HG02678 (cell line): ENCODE measurements around the gene CPNE6.

Experiments used
- ATAC-seq: cut with Tn5 transposase; IDR thresholded peaks from one replicate; pipeline ENCODE4 v1.9.1; 2021; ENCODE audit warnings: mild to moderate bottlenecking, moderate library complexity; ENCODE audit not compliant: unreplicated experiment

CPNE6 gene

DNA sequence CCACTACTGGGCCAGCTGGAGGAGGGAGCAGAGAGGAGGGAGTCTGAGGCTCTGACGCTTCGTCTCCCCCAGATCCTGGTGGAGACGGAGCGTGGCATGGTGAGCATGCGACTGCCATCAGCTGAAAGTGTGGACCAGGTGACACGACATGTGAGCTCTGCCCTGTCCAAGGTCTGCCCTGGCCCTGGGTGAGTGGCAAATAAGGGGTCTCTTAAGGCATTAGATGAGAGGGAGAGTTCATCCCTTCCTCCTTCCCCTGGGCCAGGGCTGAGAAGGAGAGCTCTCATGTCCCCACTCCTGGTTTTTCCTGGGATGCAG, 17.1 kb upstream of the CPNE6 start:
- ATAC-seq: no peak

DNA sequence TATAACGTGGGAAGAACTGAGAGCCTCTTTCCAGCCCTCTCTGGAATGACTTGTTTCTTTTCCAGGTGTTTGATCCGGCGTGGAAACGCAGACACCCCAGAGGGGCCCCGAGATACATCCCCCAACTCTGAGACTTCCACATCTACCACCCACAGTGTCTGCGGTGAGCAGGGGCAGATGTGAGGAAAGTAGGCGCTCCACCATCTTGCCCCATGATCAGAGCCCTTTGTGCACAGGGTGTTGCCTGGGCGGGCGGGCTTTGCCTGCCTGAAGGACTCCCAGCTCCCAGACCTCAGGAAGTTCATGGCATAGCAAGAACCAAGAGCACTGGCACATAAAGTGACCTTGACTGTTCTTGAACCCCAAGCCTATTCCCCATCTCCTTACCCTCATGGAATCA, 16.7 kb upstream of the CPNE6 start:
- ATAC-seq: no peak

GRCh38 chr14:24055971-24056799, 15.2 kb upstream of the CPNE6 start:
- ATAC-seq: no peak

DNA sequence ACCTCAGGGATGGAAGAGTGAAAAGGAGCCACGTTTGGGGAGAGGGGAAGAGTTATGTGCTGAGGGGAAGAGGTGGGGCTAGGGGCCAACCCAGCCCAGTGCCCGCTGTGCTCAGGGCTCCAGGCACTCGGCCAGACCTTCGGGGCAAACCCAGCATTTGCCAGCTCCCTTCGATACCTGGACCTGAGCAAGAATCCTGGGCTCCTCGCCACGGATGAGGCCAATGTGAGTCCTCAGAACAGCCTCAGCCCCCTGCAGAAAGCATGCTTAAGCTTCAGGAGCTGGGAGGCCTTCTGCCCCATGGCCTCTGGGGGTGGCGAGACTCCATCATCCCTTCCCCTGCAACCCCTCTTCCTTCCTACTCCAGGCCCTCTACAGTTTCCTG, 14.6 kb upstream of the CPNE6 start:
- ATAC-seq: no peak

DNA sequence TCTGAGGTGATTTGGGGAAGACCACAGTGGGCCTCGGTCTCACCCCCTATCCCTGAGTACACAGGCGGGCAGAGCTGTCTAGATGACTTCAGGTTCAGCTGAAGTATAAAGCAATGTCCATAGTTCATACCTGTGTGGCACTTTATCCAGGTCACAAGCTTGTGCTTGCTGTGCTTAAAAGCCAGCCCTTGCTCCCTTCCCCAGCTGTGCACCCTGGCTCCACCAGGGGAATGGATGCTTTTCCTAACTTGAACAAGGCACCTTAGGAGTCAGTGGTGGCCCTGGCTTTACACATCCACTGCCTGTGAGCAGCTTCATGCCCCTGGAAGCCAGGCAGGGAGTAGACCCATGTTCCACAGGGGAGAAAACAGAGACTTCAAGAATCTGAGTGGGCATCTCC, 14.1 kb upstream of the CPNE6 start:
- no peak for ATAC-seq

DNA sequence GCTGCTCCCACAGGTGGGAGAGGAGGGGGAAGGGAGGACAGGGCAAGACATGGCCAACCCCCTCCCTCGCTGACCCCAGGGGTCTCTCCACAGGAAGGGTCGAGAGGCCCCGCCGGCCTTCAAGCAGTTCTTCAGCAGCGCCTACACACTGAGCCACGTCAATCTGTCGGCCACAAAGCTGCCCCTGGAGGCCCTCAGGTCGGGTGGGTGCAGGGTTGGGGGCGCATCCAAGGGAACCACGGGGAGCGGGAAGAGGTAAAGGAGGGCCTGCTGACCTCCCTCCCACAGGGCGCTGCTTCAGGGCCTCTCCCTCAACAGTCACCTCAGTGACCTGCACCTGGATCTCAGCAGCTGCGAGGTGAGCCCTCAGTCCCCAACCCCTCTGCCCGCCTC, 13.5 kb upstream of the CPNE6 start:
- ATAC-seq: no peak

DNA sequence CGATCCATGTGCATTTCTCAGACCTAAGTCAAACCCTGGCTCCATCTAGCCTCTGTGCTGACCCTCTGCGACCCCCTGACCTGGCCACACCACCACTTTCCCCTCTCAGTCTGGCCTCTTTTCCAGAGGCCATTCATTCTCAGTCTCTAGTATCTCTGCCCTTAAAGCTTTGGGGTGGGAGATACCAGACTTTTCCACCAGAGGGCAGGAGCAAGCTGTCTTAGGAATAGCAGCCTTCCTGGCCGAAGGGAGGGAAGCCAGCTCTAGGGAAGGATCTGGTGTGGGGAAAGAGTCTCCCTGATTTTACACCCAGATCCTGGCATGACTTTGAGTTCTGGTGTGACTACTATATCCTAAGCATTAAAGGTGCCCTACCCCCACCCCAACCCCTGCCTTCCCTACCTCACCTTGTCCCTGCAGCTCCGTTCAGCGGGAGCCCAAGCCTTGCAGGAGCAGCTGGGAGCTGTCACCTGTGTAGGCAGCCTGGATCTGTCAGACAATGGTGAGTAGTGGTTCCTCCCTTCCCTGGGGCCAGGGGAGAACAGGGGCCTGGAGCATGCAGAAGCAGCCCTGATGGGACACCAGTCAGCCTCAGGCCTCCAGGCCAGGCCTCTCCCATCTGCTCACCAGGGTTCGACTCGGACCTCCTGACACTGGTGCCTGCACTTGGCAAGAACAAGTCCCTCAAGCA, 13.0 kb upstream of the CPNE6 start:
- no peak for ATAC-seq

DNA sequence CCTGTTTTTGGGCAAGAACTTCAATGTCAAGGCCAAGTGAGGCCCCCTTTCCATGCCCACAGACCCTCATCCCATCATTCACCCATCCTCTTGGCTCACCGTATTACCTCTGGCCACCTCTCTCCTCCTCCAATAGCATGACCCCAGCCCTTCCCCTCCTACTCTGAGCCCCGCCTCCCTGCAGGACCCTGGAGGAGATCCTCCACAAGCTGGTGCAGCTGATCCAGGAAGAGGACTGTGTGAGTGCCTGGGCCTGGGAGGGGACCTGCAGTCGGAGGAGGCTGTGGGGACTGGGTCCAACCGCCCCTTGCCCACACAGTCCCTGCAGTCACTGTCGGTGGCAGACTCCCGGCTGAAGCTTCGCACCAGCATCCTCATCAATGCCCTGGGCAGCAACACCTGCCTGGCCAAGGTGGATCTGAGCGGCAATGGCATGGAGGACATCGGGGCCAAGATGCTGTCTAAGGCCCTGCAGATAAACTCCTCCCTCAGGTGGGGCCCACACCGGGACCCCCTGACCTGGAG, 12.3 kb upstream of the CPNE6 start:
- ATAC-seq: no peak

GRCh38 chr14:24059841-24060388, 11.4 kb upstream of the CPNE6 start:
- ATAC-seq: no peak

DNA sequence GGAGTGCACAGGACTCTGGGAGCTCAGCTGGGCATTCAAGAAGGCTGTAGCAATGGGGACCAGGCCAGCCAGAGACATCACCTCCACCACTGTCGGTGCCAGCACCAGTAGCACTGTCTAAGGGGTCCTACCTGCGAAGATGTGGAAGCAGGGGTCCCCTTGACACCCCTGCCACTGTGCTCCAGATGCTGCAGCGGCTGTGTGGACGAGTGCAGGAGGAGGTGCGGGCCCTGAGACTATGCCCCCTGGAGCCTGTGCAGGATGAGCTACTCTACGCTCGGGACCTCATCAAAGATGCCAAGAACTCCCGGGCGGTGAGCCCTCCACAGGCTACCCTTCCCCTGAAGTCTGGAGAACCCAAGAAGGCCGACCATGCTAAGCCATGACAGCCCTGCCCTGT, 10.9 kb upstream of the CPNE6 start:
- no peak for ATAC-seq

- no peak for ATAC-seq
Observed at GRCh38 chr14:24060984-24061913, 10.1 kb upstream of the CPNE6 start.

DNA sequence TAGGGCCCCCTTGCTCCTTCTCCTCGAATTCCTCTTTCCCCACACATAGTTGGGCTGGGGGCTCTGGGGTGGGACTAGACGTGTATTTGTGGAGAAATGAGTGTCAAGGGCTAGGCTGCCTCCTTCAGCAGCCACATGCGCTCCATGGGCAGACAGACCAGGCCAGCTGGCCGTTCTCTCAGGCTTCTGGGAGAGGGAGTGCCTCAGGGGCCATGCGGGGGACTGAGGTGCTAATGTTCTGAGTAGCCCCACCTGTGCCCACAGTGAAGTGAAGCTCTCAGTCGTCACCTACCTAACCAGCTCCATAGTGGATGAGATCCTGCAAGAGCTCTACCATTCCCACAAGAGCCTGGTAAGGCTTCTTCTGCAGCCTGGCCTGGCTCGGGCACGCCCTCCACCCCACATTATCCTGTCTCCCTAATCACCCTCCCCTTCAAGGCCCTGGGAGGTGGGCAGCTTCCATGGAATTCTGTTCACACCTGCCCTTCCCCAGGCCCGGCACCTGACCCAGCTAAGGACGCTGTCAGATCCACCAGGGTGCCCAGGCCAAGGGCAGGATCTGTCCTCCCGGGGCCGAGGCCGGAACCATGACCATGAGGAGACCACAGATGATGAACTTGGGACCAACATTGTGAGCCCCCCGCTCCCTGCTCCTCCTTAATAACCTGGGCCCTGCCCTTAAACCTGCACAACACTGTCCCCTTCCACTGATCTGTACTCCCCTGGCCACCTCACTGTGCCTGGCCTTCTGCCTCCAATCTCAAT, 9.0 kb upstream of the CPNE6 start:
- no peak for ATAC-seq

DNA sequence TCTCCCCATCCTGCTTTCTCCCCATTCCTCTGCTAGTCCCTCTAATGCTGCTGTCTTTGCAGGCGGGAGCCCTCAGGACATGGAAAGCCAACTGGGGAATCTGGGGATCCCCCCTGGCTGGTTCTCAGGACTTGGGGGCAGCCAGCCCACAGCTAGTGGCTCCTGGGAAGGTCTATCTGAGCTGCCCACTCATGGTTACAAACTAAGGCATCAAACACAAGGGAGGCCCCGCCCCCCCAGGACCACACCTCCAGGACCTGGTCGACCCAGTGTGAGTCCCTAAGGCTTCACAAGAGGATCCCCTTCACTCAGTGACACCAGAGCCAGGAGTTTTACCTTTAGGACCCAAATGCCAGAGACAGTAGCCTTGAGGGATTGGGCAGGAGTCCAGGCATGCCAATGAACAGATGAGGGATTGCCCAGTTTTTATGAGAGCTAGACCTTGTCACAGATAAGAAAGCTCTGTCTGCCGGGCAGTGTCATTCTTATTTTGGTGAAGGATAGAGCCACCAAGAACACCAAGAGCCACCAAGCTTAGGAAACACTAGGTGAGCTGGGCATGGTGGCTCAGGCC, 8.0 kb upstream of the CPNE6 start:
- ATAC-seq: no peak

DNA sequence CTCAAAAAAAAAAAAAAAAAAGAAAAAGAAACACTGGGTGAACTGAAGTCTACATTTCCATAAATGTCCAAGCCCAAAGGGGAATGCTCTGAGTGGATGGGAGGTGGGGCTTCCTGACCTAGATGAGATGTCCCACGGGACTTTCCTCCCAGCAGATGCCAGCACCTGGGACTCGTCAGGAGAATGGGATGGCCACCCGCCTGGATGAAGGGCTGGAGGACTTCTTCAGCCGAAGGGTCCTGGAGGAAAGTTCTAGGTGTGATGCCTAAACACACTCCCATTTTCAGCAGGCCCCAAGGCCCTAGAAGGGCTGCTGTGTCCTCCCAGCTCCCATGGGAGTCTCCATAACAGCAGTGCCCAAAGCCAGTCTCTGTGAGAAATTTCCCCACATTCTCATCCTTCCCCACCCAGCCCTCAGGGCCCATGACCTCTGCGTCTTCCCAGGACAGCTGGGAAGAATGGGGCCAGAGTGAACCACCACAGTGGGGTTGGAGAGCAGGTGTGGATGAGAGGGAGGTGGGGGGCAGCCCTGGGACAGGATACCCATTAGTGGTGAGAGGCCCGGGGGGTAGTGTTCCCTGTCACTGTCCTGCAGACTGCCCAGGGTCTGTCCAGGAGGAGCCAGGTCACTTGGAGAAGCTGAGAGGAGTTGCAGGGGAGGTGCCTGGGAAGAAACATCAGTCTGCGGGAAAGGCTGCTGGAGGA, 7.1 kb upstream of the CPNE6 start:
- no peak for ATAC-seq

DNA sequence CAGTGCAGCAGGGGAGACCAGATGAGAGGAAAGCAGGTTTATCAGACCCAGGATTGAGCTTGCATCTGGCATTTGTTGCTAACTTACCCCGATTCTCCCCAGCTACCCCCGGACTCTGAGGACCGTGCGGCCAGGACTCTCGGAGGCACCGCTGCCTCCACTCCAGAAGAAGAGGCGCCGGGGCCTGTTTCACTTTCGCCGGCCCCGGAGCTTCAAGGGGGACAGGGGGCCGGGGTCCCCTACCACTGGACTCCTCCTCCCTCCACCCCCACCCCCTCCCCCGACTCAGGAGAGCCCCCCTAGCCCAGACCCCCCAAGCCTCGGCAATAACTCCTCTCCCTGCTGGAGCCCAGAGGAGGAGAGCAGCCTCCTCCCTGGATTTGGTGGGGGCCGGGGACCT, 6.5 kb upstream of the CPNE6 start:
- ATAC-seq: no peak

GRCh38 chr14:24065408-24065807, 6.0 kb upstream of the CPNE6 start:
- ATAC-seq: no peak

- ATAC-seq: no peak
Observed at GRCh38 chr14:24066496-24067132, 4.7 kb upstream of the CPNE6 start.

DNA sequence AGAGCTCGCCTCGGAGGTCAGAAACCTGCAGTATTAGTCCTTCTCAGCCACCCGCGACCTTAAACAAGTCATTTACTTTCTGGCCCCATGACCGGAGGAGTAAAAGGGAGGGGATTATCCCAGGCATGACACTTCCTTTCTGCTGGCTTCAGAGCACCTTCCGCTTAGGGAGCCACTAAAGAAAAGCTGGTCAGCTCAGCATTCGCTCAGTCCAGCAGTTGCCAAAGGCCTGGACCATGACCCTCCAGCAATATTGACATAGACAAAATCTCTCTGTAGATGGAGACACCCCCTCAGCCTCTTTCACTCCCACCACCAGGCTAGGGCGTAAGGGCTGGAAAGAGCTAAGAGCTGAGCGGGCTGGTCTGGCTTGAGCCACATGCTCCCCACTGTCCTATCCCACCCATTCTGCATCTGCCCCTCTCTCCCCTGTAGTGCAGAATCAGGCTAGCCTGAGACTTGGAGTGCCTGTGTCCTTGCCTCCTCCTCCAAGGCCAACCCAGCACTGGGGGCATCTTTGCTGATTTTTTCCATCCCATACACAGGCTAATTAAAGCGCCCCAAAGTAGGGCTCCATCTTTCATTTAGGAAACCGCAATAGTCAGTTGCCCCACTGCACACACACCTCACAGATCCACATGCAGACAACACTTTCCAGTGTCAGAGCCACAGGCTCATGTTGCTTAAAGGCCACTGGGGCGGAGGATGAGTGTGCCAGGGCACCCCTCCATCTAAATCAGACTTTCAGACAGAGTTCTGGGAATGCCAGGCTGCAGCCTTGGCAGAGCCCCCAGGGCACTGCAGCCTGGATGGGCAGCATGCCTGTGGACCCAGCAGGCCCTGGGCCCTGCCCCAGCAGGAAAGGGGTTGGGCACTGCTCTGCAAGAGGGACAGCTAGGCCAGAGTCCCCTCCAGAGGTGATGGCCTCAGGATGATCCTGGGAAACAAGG, 4.0 kb upstream of the CPNE6 start:
- no peak for ATAC-seq
